Keratinocyte (primary cell): Measurements from ENCODE around the gene ZNF236. TPM values are rescaled to one million over a fixed set of nuclear protein-coding genes. Genes with fewer than 3 reads are reported as not detected.

Source experiments
- DNase-seq: peaks from one replicate; pipeline ENCODE4 v3.0.0-alpha.2; 2011; ENCODE audit warnings: low read depth, missing footprints, low spot score
- FAIRE-seq: peaks from 2 replicates; lab custom pipeline; 2011; peaks lifted over from hg19 to GRCh38; lab: Jason Lieb, UNC
- H2AFZ ChIP-seq: 2 replicates; pipeline ENCODE4 v1.6.0; 2012; ENCODE audit warnings: low read length, control low read depth, inconsistent platforms; ENCODE audit not compliant: control insufficient read depth
- H3K27ac ChIP-seq: 2 replicates; pipeline ENCODE4 v1.5.1; 2011; ENCODE audit warnings: low read length; ENCODE audit not compliant: control insufficient read depth, insufficient read depth
- H3K27me3 ChIP-seq: 3 replicates; pipeline ENCODE4 v1.6.0; 2011; ENCODE audit warnings: low read length; ENCODE audit not compliant: control insufficient read depth, insufficient read depth; ENCODE audit errors: extremely low read depth
- H3K36me3 ChIP-seq, 2 experiments: 2 replicates in 1 of 2; 3 replicates in 1 of 2; pipeline ENCODE4 v1.5.1; 2011; ENCODE audit warnings: low read length in 2 of 2, mild to moderate bottlenecking in 1 of 2; ENCODE audit not compliant: control insufficient read depth in 2 of 2, insufficient read depth in 2 of 2; ENCODE audit errors: extremely low read depth in 1 of 2
- H3K4me1 ChIP-seq: 3 replicates; pipeline ENCODE4 v1.5.1; 2011; ENCODE audit warnings: low read length; ENCODE audit not compliant: control insufficient read depth, insufficient read depth; ENCODE audit errors: extremely low read depth
- H3K4me2 ChIP-seq: 3 replicates; pipeline ENCODE4 v1.6.0; 2011; ENCODE audit warnings: low read depth, low read length; ENCODE audit not compliant: control insufficient read depth, insufficient read depth; ENCODE audit errors: extremely low read depth
- H3K4me3 ChIP-seq, 3 experiments: fragments of 200-600 bp in 1 of 3; sonication (generic) in 1 of 3; 2 replicates in 2 of 3; 3 replicates in 1 of 3; pipeline ENCODE4 v1.5.1; 2011 to 2016; ENCODE audit warnings: low read length in 3 of 3, mild to moderate bottlenecking in 3 of 3, control low read depth in 2 of 3, inconsistent platforms in 1 of 3, low read depth in 1 of 3, mixed read lengths in 1 of 3, mixed run types in 1 of 3, moderate library complexity in 1 of 3; ENCODE audit not compliant: control insufficient read depth in 2 of 3, insufficient read depth in 2 of 3; ENCODE audit errors: extremely low read depth in 1 of 3
- H3K79me2 ChIP-seq: 2 replicates; pipeline ENCODE4 v1.6.0; 2012; ENCODE audit warnings: low read length; ENCODE audit not compliant: control insufficient read depth, insufficient read depth
- H3K9ac ChIP-seq: 3 replicates; pipeline ENCODE4 v1.6.0; 2011; ENCODE audit warnings: low read length; ENCODE audit not compliant: control insufficient read depth, insufficient read depth; ENCODE audit errors: extremely low read depth
- H3K9me1 ChIP-seq: 3 replicates; pipeline ENCODE4 v1.6.0; 2011; ENCODE audit warnings: low read length; ENCODE audit not compliant: control insufficient read depth, insufficient read depth; ENCODE audit errors: extremely low read depth
- H3K9me3 ChIP-seq: 2 replicates; pipeline ENCODE4 v1.5.1; 2012; ENCODE audit warnings: low read depth, low read length; ENCODE audit not compliant: control insufficient read depth
- H4K20me1 ChIP-seq: 3 replicates; pipeline ENCODE4 v1.6.0; 2011; ENCODE audit warnings: low read length; ENCODE audit not compliant: control insufficient read depth, insufficient read depth; ENCODE audit errors: extremely low read depth
- EZH2 ChIP-seq: IDR thresholded peaks from one replicate; pipeline ENCODE4 v1.6.1; 2012; ENCODE audit warnings: inconsistent platforms, mild to moderate bottlenecking, low read length, moderate library complexity
- dilution Hi-C: fragments of 300-500 bp; cut with MboI; formaldehyde crosslinking; loops from one replicate; pipeline ENCODE4 v1.7.0; 2020; ENCODE audit warnings: low sequenced_read_pairs; ENCODE audit not compliant: extremely low pct_ligation_motif_present
- polyA plus RNA-seq, 5 experiments: library from polyadenylated mRNA; depleted of rRNA in 3 of 5; stranded (reverse) in 3 of 5; stranded (forward) in 1 of 5; unstranded in 1 of 5; fragments of >200 nt; gene quantifications; 1 replicate in 1 of 5; 2 replicates in 3 of 5; 3 replicates in 1 of 5; pipeline versions ENCODE4 v1.2.1 to v1.2.3, GENCODE V29; 2011 to 2012; ENCODE audit warnings: missing spikeins in 2 of 5, low read depth in 1 of 5, low replicate concordance in 1 of 5
- TF ChIP-seq, protein P1 (sequence below), 3 experiments: IDR thresholded peaks in 1 of 3; conservative IDR thresholded peaks in 1 of 3; optimal IDR thresholded peaks in 1 of 3; 2 replicates in 2 of 3; 3 replicates in 1 of 3; pipeline versions ENCODE3 to v1.5.1; 2011; ENCODE audit warnings: low read length in 3 of 3, mild to moderate bottlenecking in 3 of 3, moderate library complexity in 2 of 3, control low read depth in 1 of 3, inconsistent platforms in 1 of 3; ENCODE audit not compliant: insufficient read depth in 2 of 3; ENCODE audit errors: extremely low read depth in 1 of 3

The ZNF236 gene
- polyA plus RNA-seq, 1 donor (not counting 4 experiments of a cell fraction or from before 2014, with no cell fraction given) = 4.5 TPM

DNA sequence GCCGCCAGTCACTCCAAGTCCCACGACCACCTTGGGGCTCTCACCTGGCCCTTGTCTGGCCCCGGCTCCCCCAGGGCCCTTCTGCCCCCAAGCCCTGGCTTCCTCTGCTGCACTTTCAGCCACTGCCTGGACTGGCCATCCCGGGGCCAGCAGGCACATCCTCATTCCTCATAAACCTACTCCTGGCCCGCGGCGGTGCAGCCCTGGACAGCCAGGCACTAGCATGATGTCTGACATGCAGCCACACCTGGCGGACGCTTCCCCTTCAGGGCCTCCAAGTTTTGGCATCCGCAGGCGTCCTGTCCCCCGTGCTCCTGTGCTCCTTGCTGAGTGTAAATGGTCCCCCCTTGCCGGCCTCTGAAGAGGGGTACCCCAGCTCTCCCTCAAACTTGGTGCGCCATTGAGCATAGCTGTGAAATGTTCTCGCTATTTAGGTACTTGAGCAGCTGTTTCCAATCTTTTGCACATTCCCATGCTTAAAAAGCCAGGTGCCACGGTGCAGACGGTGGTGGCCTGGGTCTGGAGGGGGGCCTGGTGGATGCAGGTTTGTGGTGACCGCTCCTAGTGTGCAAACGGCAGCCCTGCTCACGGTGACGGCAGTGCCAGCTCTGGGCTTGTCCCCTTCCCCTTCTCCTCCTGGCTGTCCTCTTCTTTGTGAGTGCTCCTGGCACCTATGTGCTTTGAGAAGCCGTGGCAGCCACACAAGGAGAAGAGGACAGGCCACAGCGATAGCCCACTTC is 186.4 kb downstream of the ZNF236 start:
- H2AFZ ChIP-seq = no peak overlapping the region
- peaks cover 7% of the 10 kb centered on the region for H3K79me2 ChIP-seq
- H3K4me3 ChIP-seq = no peak overlapping the region
- H3K9me1 ChIP-seq = peaks cover 10% of the 10 kb centered on the region
- H3K4me1 ChIP-seq = peaks cover 14% of the 10 kb centered on the region
- dilution Hi-C loops = no loop called here
- peaks cover 7 to 23% of the 10 kb centered on the region in 2 experiments for H3K36me3 ChIP-seq
- DNase-seq (no peak), FAIRE-seq (no peak)
- TF ChIP-seq, protein P1, sequence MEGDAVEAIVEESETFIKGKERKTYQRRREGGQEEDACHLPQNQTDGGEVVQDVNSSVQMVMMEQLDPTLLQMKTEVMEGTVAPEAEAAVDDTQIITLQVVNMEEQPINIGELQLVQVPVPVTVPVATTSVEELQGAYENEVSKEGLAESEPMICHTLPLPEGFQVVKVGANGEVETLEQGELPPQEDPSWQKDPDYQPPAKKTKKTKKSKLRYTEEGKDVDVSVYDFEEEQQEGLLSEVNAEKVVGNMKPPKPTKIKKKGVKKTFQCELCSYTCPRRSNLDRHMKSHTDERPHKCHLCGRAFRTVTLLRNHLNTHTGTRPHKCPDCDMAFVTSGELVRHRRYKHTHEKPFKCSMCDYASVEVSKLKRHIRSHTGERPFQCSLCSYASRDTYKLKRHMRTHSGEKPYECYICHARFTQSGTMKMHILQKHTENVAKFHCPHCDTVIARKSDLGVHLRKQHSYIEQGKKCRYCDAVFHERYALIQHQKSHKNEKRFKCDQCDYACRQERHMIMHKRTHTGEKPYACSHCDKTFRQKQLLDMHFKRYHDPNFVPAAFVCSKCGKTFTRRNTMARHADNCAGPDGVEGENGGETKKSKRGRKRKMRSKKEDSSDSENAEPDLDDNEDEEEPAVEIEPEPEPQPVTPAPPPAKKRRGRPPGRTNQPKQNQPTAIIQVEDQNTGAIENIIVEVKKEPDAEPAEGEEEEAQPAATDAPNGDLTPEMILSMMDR (optimal IDR thresholded peaks at IDR 0.05 in 1 of 3, IDR thresholded peaks at IDR 0.05 in 1 of 3, conservative IDR thresholded peaks at IDR 0.05 in 1 of 3; ENCODE audit: extremely low read depth in 1 of 3, insufficient read depth in 2 of 3, low read length in 3 of 3) = no peak
- no peak for TF ChIP-seq EZH2
- no peak overlapping the region for H3K9ac ChIP-seq
- no peak overlapping the region for H3K27ac ChIP-seq
- peaks cover 10% of the 10 kb centered on the region for H4K20me1 ChIP-seq
- H3K9me3 ChIP-seq = no peaks in the 10 kb centered on the region
- no peaks in the 10 kb centered on the region for H3K27me3 ChIP-seq
- H3K4me2 ChIP-seq = no peak overlapping the region

DNA sequence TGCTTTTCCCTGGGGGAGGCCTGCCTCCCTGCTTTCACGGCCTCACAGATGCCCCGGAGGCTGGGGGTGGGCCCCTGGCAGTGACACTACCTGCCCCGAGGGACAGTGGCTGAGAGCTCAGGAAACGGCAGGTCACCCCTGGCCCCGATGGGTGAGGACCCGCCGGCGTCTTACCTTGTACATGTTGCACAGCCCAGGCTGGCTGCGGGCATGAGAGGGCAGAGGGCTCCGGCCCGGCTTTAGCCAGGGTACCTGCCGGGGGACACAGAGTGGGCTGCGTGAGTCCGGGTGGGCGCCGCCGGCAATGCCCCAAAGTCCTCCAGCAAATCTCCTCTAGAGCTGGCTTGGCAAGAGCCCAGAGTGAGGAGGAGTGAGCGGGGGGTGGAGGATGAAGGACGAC is 187.3 kb downstream of the ZNF236 start:
- Histone ChIP-seq H3K27me3 (no peaks in the 10 kb centered on the region), H3K36me3 (peaks cover 7 to 24% of the 10 kb centered on the region in 2 experiments), H3K4me2 (no peak overlapping the region), H3K27ac (no peak overlapping the region), H3K79me2 (peaks cover 7% of the 10 kb centered on the region), H4K20me1 (peaks cover 10% of the 10 kb centered on the region), H3K9me3 (no peaks in the 10 kb centered on the region), H3K4me1 (peaks cover 14% of the 10 kb centered on the region), H3K9me1 (peaks cover 10% of the 10 kb centered on the region), H3K4me3 (no peak overlapping the region), H3K9ac (no peak overlapping the region), H2AFZ (no peak overlapping the region)
- no peak for DNase-seq
- dilution Hi-C loops = no loop called here
- no peak for FAIRE-seq
- no peak for TF ChIP-seq EZH2
- TF ChIP-seq, protein P1 (optimal IDR thresholded peaks at IDR 0.05 in 1 of 3, IDR thresholded peaks at IDR 0.05 in 1 of 3, conservative IDR thresholded peaks at IDR 0.05 in 1 of 3; ENCODE audit: extremely low read depth in 1 of 3, insufficient read depth in 2 of 3, low read length in 3 of 3) = no peak
